Ovary (tissue), 3 donors: ENCODE data around the gene RAC3.

ENCODE experiments used
- CTCF ChIP-seq, 3 donors: fragments of 450-650 bp in 2 of 3; fragments of 200-600 bp in 1 of 3; IDR thresholded peaks; one replicate each; pipeline versions ENCODE4 v1.5.1 to v1.8.0; 2016 to 2022; ENCODE audit warnings: antibody characterized with exemption in 3 of 3, mild to moderate bottlenecking in 1 of 3
- EP300 ChIP-seq: sonication (generic); formaldehyde crosslinking; IDR thresholded peaks from one replicate; pipeline ENCODE4 v1.6.1; 2017; ENCODE audit warnings: antibody characterized with exemption
- POLR2A ChIP-seq: fragments of 450-650 bp; IDR thresholded peaks from one replicate; pipeline ENCODE4 v1.6.1; 2017; ENCODE audit warnings: antibody characterized with exemption, mild to moderate bottlenecking, moderate library complexity
- donor health status: DM: no; HTN: no; CAD: no.

GRCh38 chr17:82019690-82020571 lies 11.5 kb upstream of the RAC3 start:
- TF ChIP-seq POLR2A = no peak
- TF ChIP-seq EP300 = no peak
- peak in 2 of 3 donors; percentile 14 to 36 for TF ChIP-seq CTCF (IDR thresholded peaks at IDR 0.05)
